ENCODE results near the gene CHPF. TPM values are rescaled to one million over a fixed set of nuclear protein-coding genes. Genes with fewer than 3 reads are reported as not detected.

The CHPF gene
- total and polyA plus RNA-seq, 5 experiments from 2014 or later: 3.7 to 4.2 (median 3.8) TPM

GRCh38 chr2:219492575-219492974 is 51.0 kb downstream of the CHPF start:
- ATAC-seq (no peak), DNase-seq (no peak)
- POLR2A ChIA-PET: no interaction called here
- Mint-ChIP-seq H3K27me3 (peaks cover 10 to 64% (median 33%) of the 10 kb centered on the region in 5 donors), H3K4me1 (peaks cover 2 to 15% (median 9%) of the 10 kb centered on the region in 4 donors), H3K36me3 (peaks cover 0 to 2% (median 0%) of the 10 kb centered on the region in 3 donors), H3K9me3 (no peaks in the 10 kb centered on the region), H3K4me3 (no peak overlapping the region), H3K27ac (no peak overlapping the region)

- POLR2A ChIA-PET: no interaction called here
- Mint-ChIP-seq H3K4me1 (peaks cover under 1 to 3% (median 1%) of the 10 kb centered on the region in 4 donors), H3K9me3 (no peaks in the 10 kb centered on the region), H3K36me3 (peaks cover 0 to 2% (median 0%) of the 10 kb centered on the region in 3 donors), H3K4me3 (no peak overlapping the region), H3K27me3 (peaks cover 9 to 64% (median 34%) of the 10 kb centered on the region in 5 donors), H3K27ac (no peak overlapping the region)
- DNase-seq (no peak), ATAC-seq (no peak)
These were observed 52.2 kb downstream of the CHPF start for GRCh38 chr2:219491278-219491963.

GRCh38 chr2:219490600-219491130 is 52.9 kb downstream of the CHPF start:
- POLR2A ChIA-PET: no interaction called here
- Mint-ChIP-seq H3K4me1 (peaks cover 0 to under 1% (median under 1%) of the 10 kb centered on the region in 4 donors), H3K27me3 (peaks cover 12 to 64% (median 36%) of the 10 kb centered on the region in 5 donors), H3K4me3 (no peak overlapping the region), H3K9me3 (no peaks in the 10 kb centered on the region), H3K27ac (no peak overlapping the region), H3K36me3 (peaks cover 0 to 2% (median 0%) of the 10 kb centered on the region in 3 donors)
- ATAC-seq (no peak), DNase-seq (no peak)

GRCh38 chr2:219490186-219490585 is 53.4 kb downstream of the CHPF start:
- Mint-ChIP-seq H3K4me1 (peaks cover 0 to 4% (median 2%) of the 10 kb centered on the region in 4 donors), H3K36me3 (peaks cover 0 to 2% (median 0%) of the 10 kb centered on the region in 3 donors), H3K9me3 (no peaks in the 10 kb centered on the region), H3K27ac (no peak overlapping the region), H3K27me3 (peaks cover 14 to 63% (median 36%) of the 10 kb centered on the region in 5 donors), H3K4me3 (no peak overlapping the region)
- POLR2A ChIA-PET: no interaction called here
- DNase-seq (no peak), ATAC-seq (no peak)

- no peak for DNase-seq
- Mint-ChIP-seq H3K4me3 (no peak overlapping the region), H3K4me1 (peaks cover 0 to 7% (median 4%) of the 10 kb centered on the region in 4 donors), H3K27me3 (peaks cover 12 to 58% (median 29%) of the 10 kb centered on the region in 5 donors), H3K9me3 (no peaks in the 10 kb centered on the region), H3K36me3 (peaks cover 0 to 2% (median 0%) of the 10 kb centered on the region in 3 donors), H3K27ac (no peak overlapping the region)
- POLR2A ChIA-PET: no interaction called here
- no peak for ATAC-seq
These were observed 54.3 kb downstream of the CHPF start for GRCh38 chr2:219489315-219489714.

Small RNAs within 50 kb of the gene (microRNA-seq; reads per million reads assigned to microRNA genes)
- gene MIR3132 (ENCODE audit: borderline microRNAs expressed): not detected

Other genes with a start within 250 kb of the CHPF start
- gene PTPRN, start 234.4 kb downstream of the CHPF start, total RNA-seq: not detected
- under 1 TPM in 2 of 3 donors, not detected in 1; 0.27 to 0.31 TPM for gene PTPRN, start 234.4 kb downstream of the CHPF start, polyA plus RNA-seq
- gene RESP18, start 211.1 kb downstream of the CHPF start, total RNA-seq: not detected
- not detected for gene RESP18, start 211.1 kb downstream of the CHPF start, polyA plus RNA-seq
- 10 to 100 TPM; 81.9 to 89.1 TPM for gene DNPEP, start 155.9 kb downstream of the CHPF start, total RNA-seq
- gene DNPEP, start 155.9 kb downstream of the CHPF start, polyA plus RNA-seq: 10 to 100 TPM; 51.2 to 62.6 (median 53.1) TPM
- gene DES, start 125.4 kb downstream of the CHPF start, total RNA-seq: not detected
- not detected for gene DES, start 125.4 kb downstream of the CHPF start, polyA plus RNA-seq
- gene SPEG, start 109.0 kb downstream of the CHPF start, total RNA-seq: 10 to 100 TPM; 20.3 to 22.5 TPM
- gene SPEG, start 109.0 kb downstream of the CHPF start, polyA plus RNA-seq: 1 to 10 TPM; 1.6 to 3.0 (median 2.7) TPM
- 10 to 100 TPM; 22.5 to 26.9 TPM for gene GMPPA, start 44.9 kb downstream of the CHPF start, total RNA-seq
- 10 to 100 TPM; 12.1 to 22.0 (median 17.0) TPM for gene GMPPA, start 44.9 kb downstream of the CHPF start, polyA plus RNA-seq
- under 1 TPM; 0.21 to 0.30 TPM for gene ASIC4, start 29.3 kb downstream of the CHPF start, total RNA-seq
- gene ASIC4, start 29.3 kb downstream of the CHPF start, polyA plus RNA-seq: not detected
- gene TMEM198, start 219 bp upstream of the CHPF start, total RNA-seq: under 1 TPM; 0.36 to 0.49 TPM
- under 1 TPM in 1 of 3 donors, not detected in 2; 0.21 TPM for gene TMEM198, start 219 bp upstream of the CHPF start, polyA plus RNA-seq
- 1 to 10 TPM in 1 of 2 experiments, under 1 TPM in 1; 0.96 to 1.1 TPM for gene OBSL1, start 27.7 kb upstream of the CHPF start, total RNA-seq
- not detected for gene OBSL1, start 27.7 kb upstream of the CHPF start, polyA plus RNA-seq
- not detected for gene INHA, start 28.5 kb upstream of the CHPF start, total RNA-seq
- not detected for gene INHA, start 28.5 kb upstream of the CHPF start, polyA plus RNA-seq
- 10 to 100 TPM; 42.7 to 50.2 TPM for gene STK11IP, start 54.0 kb upstream of the CHPF start, total RNA-seq
- gene STK11IP, start 54.0 kb upstream of the CHPF start, polyA plus RNA-seq: 1 to 10 TPM; 5.4 to 9.3 (median 6.6) TPM
- under 1 TPM; 0.19 to 0.36 TPM for gene SLC4A3, start 83.8 kb upstream of the CHPF start, total RNA-seq
- not detected for gene SLC4A3, start 83.8 kb upstream of the CHPF start, polyA plus RNA-seq